Measurements from ENCODE around the gene TBATA.

The TBATA gene

GRCh38 chr10:70745555-70745954, 39.6 kb downstream of the TBATA start:
- no peak for TF ChIP-seq CTCF (conservative IDR thresholded peaks at IDR 0.05; ENCODE audit: control insufficient read depth, insufficient read depth, low read depth, low read length)
- DNase-seq (ENCODE audit: low read depth) = no peak
- H3K4me3 ChIP-seq (ENCODE audit: control insufficient read depth, low read depth, low read length) = no peak overlapping the region

GRCh38 chr10:70744617-70745143, 40.5 kb downstream of the TBATA start:
- no peak overlapping the region for H3K4me3 ChIP-seq (ENCODE audit: control insufficient read depth, low read depth, low read length)
- TF ChIP-seq CTCF (conservative IDR thresholded peaks at IDR 0.05; ENCODE audit: control insufficient read depth, insufficient read depth, low read depth, low read length) = no peak
- DNase-seq (ENCODE audit: low read depth) = no peak

- TF ChIP-seq CTCF (conservative IDR thresholded peaks at IDR 0.05; ENCODE audit: control insufficient read depth, insufficient read depth, low read depth, low read length) = no peak
- no peak for DNase-seq (ENCODE audit: low read depth)
- no peak overlapping the region for H3K4me3 ChIP-seq (ENCODE audit: control insufficient read depth, low read depth, low read length)
Observed at GRCh38 chr10:70743879-70744278, 41.3 kb downstream of the TBATA start.

GRCh38 chr10:70743430-70743788, 41.8 kb downstream of the TBATA start:
- H3K4me3 ChIP-seq (ENCODE audit: control insufficient read depth, low read depth, low read length) = no peak overlapping the region
- no peak for TF ChIP-seq CTCF (conservative IDR thresholded peaks at IDR 0.05; ENCODE audit: control insufficient read depth, insufficient read depth, low read depth, low read length)
- no peak for DNase-seq (ENCODE audit: low read depth)

GRCh38 chr10:70742537-70743429, 42.4 kb downstream of the TBATA start:
- no peak overlapping the region for H3K4me3 ChIP-seq (ENCODE audit: control insufficient read depth, low read depth, low read length)
- TF ChIP-seq CTCF (conservative IDR thresholded peaks at IDR 0.05; ENCODE audit: control insufficient read depth, insufficient read depth, low read depth, low read length) = no peak
- DNase-seq (ENCODE audit: low read depth) = peak; percentile 51

GRCh38 chr10:70740406-70741288, 44.5 kb downstream of the TBATA start:
- no peak for DNase-seq (ENCODE audit: low read depth)
- TF ChIP-seq CTCF (conservative IDR thresholded peaks at IDR 0.05; ENCODE audit: control insufficient read depth, insufficient read depth, low read depth, low read length) = no peak
- H3K4me3 ChIP-seq (ENCODE audit: control insufficient read depth, low read depth, low read length) = no peak overlapping the region

All from fibroblast of mammary gland (primary cell).